Activated CD8-positive, alpha-beta T cell treated with anti-CD3 and anti-CD28 coated beads for 36 hours (primary cell): ENCODE measurements around the gene PRDM16. TPM values are rescaled to one million over a fixed set of nuclear protein-coding genes. Genes with fewer than 3 reads are reported as not detected.

Experiments used
- ATAC-seq: fragments of 200-7000 bp; cut with Tn5 transposase; one replicate; pipeline ENCODE4 v1.10.0; 2021; ENCODE audit warnings: mild to moderate bottlenecking, moderate library complexity
- CTCF ChIA-PET: fragments of 350-600 bp; sonication (Branson Sonifier 250); formaldehyde crosslinking; loops from one replicate; lab custom pipeline; 2021; ENCODE audit warnings: antibody characterized with exemption; lab: Charles Lee
- POLR2A ChIA-PET: fragments of 350-600 bp; sonication (Branson Sonifier 250); formaldehyde crosslinking; loops from one replicate; lab custom pipeline; 2021; ENCODE audit warnings: antibody characterized with exemption; lab: Charles Lee
- DNase-seq: peaks from one replicate; pipeline ENCODE4 v3.0.0-alpha.2; 2020
- H3K27ac Mint-ChIP-seq: one replicate; pipeline ENCODE4 v1.8.0; 2021; ENCODE audit warnings: mild to moderate bottlenecking, mixed read lengths
- H3K27me3 Mint-ChIP-seq: one replicate; pipeline ENCODE4 v1.8.0; 2021; ENCODE audit warnings: mixed read lengths
- H3K36me3 Mint-ChIP-seq: one replicate; pipeline ENCODE4 v1.8.0; 2021; ENCODE audit warnings: low read depth, mixed read lengths
- H3K4me1 Mint-ChIP-seq: one replicate; pipeline ENCODE4 v1.8.0; 2021; ENCODE audit warnings: low read depth, mixed read lengths
- H3K4me3 Mint-ChIP-seq: one replicate; pipeline ENCODE4 v1.8.0; 2021; ENCODE audit warnings: mild to moderate bottlenecking, moderate library complexity, mixed read lengths
- H3K9me3 Mint-ChIP-seq: one replicate; pipeline ENCODE4 v1.8.0; 2021; ENCODE audit warnings: mixed read lengths
- intact Hi-C: fragments of 100-400 bp; cut with micrococcal nuclease; formaldehyde crosslinking; loops from one replicate; pipeline ENCODE4 v1.10.0; 2022
- total RNA-seq, 2 experiments: library from RNA; stranded (reverse); gene quantifications; one replicate each; pipeline ENCODE4 v1.2.3, GENCODE V29; 2021
- TF ChIP-seq, protein P1 (sequence below): fragments of 200-600 bp; IDR thresholded peaks from one replicate; pipeline ENCODE4 v1.8.0; 2022; ENCODE audit warnings: antibody characterized with exemption, mild to moderate bottlenecking

PRDM16 gene
- total RNA-seq, 2 experiments from 2014 or later = 0.29 to 0.49 TPM

DNA sequence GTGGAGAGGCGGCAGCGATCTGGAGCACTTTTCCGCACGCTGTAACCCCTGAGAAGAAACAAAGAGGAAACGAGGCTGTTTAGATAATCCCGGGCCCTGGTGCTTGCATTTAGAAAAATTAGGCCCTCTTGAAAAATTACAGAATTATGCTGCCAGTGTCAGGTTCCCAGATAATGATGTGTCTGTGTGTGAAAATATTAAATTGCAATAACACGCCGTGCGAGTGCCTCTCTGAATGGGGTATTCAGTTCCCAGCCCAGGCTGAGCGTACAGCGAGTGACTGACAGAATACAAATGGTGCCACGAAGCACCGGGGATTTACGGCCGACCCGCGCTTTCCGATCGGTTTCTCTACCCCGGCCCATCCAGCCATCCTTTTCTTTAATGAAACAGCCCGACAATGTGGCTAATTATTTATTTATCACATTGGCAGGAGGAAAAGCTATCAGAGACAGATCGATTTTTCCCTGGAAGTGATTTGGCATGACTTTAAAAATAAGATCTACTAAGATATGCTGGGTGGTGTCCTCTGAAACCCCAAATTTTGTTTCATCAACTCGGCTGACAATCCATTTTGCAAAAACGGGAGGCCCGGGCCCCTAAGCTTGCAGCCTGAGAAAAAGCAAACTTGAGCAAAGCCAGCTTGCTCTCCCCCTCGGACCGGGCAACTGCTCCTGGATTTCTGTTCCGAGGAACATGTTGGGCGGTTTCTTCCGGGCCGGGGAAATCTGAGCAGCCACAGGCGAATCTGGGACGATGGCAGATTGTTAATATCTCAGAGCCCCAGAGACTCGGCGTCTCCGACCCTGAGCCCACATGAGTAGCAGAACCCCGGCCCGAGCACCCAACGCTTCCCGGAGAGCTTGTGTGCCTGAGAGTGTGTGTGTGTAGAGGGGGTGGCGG, 11.3 kb downstream of the PRDM16 start:
- Mint-ChIP-seq H3K27ac (no peak overlapping the region), H3K36me3 (no peaks in the 10 kb centered on the region), H3K27me3 (peaks cover 9% of the 10 kb centered on the region), H3K4me1 (no peaks in the 10 kb centered on the region), H3K4me3 (no peak overlapping the region), H3K9me3 (no peaks in the 10 kb centered on the region)
- TF ChIP-seq, protein P1, sequence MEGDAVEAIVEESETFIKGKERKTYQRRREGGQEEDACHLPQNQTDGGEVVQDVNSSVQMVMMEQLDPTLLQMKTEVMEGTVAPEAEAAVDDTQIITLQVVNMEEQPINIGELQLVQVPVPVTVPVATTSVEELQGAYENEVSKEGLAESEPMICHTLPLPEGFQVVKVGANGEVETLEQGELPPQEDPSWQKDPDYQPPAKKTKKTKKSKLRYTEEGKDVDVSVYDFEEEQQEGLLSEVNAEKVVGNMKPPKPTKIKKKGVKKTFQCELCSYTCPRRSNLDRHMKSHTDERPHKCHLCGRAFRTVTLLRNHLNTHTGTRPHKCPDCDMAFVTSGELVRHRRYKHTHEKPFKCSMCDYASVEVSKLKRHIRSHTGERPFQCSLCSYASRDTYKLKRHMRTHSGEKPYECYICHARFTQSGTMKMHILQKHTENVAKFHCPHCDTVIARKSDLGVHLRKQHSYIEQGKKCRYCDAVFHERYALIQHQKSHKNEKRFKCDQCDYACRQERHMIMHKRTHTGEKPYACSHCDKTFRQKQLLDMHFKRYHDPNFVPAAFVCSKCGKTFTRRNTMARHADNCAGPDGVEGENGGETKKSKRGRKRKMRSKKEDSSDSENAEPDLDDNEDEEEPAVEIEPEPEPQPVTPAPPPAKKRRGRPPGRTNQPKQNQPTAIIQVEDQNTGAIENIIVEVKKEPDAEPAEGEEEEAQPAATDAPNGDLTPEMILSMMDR = no peak
- DNase-seq = no peak
- POLR2A ChIA-PET = no interaction called here
- ATAC-seq = no peak
- CTCF ChIA-PET = no interaction called here
- intact Hi-C loops = no loop called here

GRCh38 chr1:3081171-3081683, 12.2 kb downstream of the PRDM16 start:
- DNase-seq = no peak
- Mint-ChIP-seq H3K9me3 (no peaks in the 10 kb centered on the region), H3K27ac (no peak overlapping the region), H3K27me3 (peaks cover 9% of the 10 kb centered on the region), H3K36me3 (no peaks in the 10 kb centered on the region), H3K4me1 (no peaks in the 10 kb centered on the region), H3K4me3 (no peak overlapping the region)
- ChIA-PET POLR2A (no interaction called here), CTCF (no interaction called here)
- TF ChIP-seq, protein P1 = no peak
- no peak for ATAC-seq
- intact Hi-C loops = no loop called here

DNA sequence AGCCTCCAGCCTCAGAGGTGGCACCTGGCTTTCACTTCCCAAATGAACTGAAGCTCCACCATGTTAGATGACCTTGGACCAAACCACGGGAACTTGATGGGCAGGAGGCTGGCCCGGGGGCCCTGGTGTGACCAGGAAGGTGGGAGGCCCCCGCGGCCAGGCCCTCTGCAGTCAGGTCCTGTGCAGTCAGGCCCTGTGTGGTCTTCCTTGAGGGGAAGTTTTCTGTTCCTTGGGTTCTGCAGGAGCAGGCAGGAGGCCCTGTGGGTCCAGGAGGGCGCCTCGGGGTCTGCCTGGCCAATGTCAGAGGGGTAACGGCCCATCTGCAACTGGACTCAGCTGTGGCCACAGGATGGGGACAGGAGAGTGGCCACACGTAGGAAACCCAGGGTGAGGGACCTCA, 13.0 kb downstream of the PRDM16 start:
- CTCF ChIA-PET = no interaction called here
- Mint-ChIP-seq H3K4me3 (no peak overlapping the region), H3K4me1 (no peaks in the 10 kb centered on the region), H3K27ac (no peak overlapping the region), H3K36me3 (no peaks in the 10 kb centered on the region), H3K9me3 (no peaks in the 10 kb centered on the region), H3K27me3 (peaks cover 9% of the 10 kb centered on the region)
- ATAC-seq = no peak
- POLR2A ChIA-PET = no interaction called here
- no peak for DNase-seq
- TF ChIP-seq, protein P1 = no peak
- intact Hi-C loops = no loop called here

- H3K4me1 Mint-ChIP-seq = no peaks in the 10 kb centered on the region
- H3K27ac Mint-ChIP-seq = no peak overlapping the region
- ATAC-seq = no peak
- no peaks in the 10 kb centered on the region for H3K9me3 Mint-ChIP-seq
- TF ChIP-seq, protein P1 = no peak
- H3K36me3 Mint-ChIP-seq = no peaks in the 10 kb centered on the region
- peaks cover 5% of the 10 kb centered on the region for H3K27me3 Mint-ChIP-seq
- ChIA-PET POLR2A (no interaction called here), CTCF (no interaction called here)
- intact Hi-C loops = no loop called here
- no peak overlapping the region for H3K4me3 Mint-ChIP-seq
- DNase-seq = no peak
Measured at GRCh38 chr1:3082571-3083516, 13.8 kb downstream of the PRDM16 start.
